ENCODE measurements around the gene TRIO. TPM values are rescaled to one million over a fixed set of nuclear protein-coding genes. Genes with fewer than 3 reads are reported as not detected.
A peak's percentile ranks its signal among the peaks of the same experiment; 100 is the strongest.

The TRIO gene
- total and polyA plus RNA-seq, 2 donors (not counting 3 experiments of a cell fraction or from before 2014, with no cell fraction given), result 82.9 to 248 TPM

- no peaks in the 10 kb centered on the region for H3K9me1 ChIP-seq (replicated peaks; ENCODE audit: control insufficient read depth, extremely low read depth, insufficient read depth, low read length)
- ChIA-PET CTCF (interaction anchor here (0.9 to 1.7 kb wide), 7 partner anchors 20 to 122 kb away, joined by 3 to 9 read pairs (median 4); partner anchors contain the start of gene TRIO), POLR2A (interaction anchor here (1.2 kb wide), 1 partner anchor 59 kb away, joined by 3 read pairs; no protein-coding TSS in a partner anchor)
- H3K36me3 ChIP-seq (ENCODE audit: control insufficient read depth in 2 of 2, extremely low read depth in 1 of 2, insufficient read depth in 2 of 2, low read length in 2 of 2), result no peaks in the 10 kb centered on the region
- H3K4me3 ChIP-seq (replicated peaks in 1 of 3; ENCODE audit: insufficient read depth in 1 of 3, low read depth in 1 of 3, low read length in 3 of 3), result peak overlapping the region in 2 of 3 experiments; percentile 2 to 51
- no peaks in the 10 kb centered on the region for H4K20me1 ChIP-seq (replicated peaks; ENCODE audit: control insufficient read depth, extremely low read depth, insufficient read depth, low read length)
- H3K9me3 ChIP-seq (replicated peaks; ENCODE audit: control insufficient read depth, insufficient read depth, low read length), result no peaks in the 10 kb centered on the region
- dilution Hi-C loops (cut with MboI; ENCODE audit: extremely low pct_ligation_motif_present, low sequenced_read_pairs), result loop anchor here (25.0 kb wide), 1 partner anchor 127 kb away; the partner anchor contains the start of gene TRIO
- H3K9ac ChIP-seq (replicated peaks; ENCODE audit: extremely low read depth, insufficient read depth, low read length), result peak overlapping the region; percentile 89
- DNase-seq (ENCODE audit: low read depth, low spot score), result peak; percentile 96
- peak overlapping the region; percentile 76 for H3K27ac ChIP-seq (ENCODE audit: insufficient read depth, low read depth, low read length)
- FAIRE-seq, result peak; percentile 90
- BruUV-seq (replicated peaks), result TSS peak; percentile 60
- intact Hi-C loops (cut with micrococcal nuclease), result loop anchor here (1.0 kb wide), 2 partner anchors 37 to 121 kb away; partner anchors contain the start of gene TRIO
- TF ChIP-seq CTCF (IDR thresholded peaks at IDR 0.05; ENCODE audit: extremely low read depth in 1 of 2, insufficient read depth in 1 of 2, low read depth in 1 of 2, low read length in 2 of 2) (no peak), POLR2AphosphoS5 (IDR thresholded peaks at IDR 0.05; ENCODE audit: insufficient read depth, low read depth, low read length) (peak; percentile 80), FOS (IDR thresholded peaks at IDR 0.05; ENCODE audit: borderline replicate concordance, insufficient read depth, low read length) (peak; percentile 66), JUN (IDR thresholded peaks at IDR 0.05; ENCODE audit: borderline replicate concordance, insufficient read depth, insufficient read length, low read depth) (peak; percentile 86), EZH2 (IDR thresholded peaks at IDR 0.05; ENCODE audit: borderline replicate concordance, low read depth, low read length, severe bottlenecking) (no peak), MYC (IDR thresholded peaks at IDR 0.05; ENCODE audit: low read depth, low read length) (peak; percentile 97), POLR2A (IDR thresholded peaks at IDR 0.05; ENCODE audit: low read depth, low read length) (peak; percentile 22), GATA2 (IDR thresholded peaks at IDR 0.05; ENCODE audit: insufficient read depth, insufficient read length, low read depth, low read length) (no peak)
- TF ChIP-seq, protein P1, sequence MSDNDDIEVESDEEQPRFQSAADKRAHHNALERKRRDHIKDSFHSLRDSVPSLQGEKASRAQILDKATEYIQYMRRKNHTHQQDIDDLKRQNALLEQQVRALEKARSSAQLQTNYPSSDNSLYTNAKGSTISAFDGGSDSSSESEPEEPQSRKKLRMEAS (IDR thresholded peaks at IDR 0.05; ENCODE audit: insufficient read depth, insufficient read length), result peak; percentile 87
- peaks cover 71% of the 10 kb centered on the region for H3K4me1 ChIP-seq (ENCODE audit: control insufficient read depth, extremely low read depth, insufficient read depth, low read length)
- no peaks in the 10 kb centered on the region for H3K27me3 ChIP-seq (ENCODE audit: control insufficient read depth in 2 of 2, insufficient read depth in 2 of 2, low read length in 2 of 2)
- H3K79me2 ChIP-seq (ENCODE audit: control insufficient read depth, insufficient read depth, low read length), result peaks cover 89% of the 10 kb centered on the region
- H3K4me2 ChIP-seq (ENCODE audit: insufficient read depth, low read length), result peak overlapping the region; percentile 78
- no peak overlapping the region for H2AFZ ChIP-seq (ENCODE audit: low read depth, low read length)
Measured at GRCh38 chr5:14264605-14265316, 121.6 kb downstream of the TRIO start.
